Natural killer cell (primary cell): Measurements from ENCODE around the gene PSPN. TPM values are rescaled to one million over a fixed set of nuclear protein-coding genes. Genes with fewer than 3 reads are reported as not detected.

Experiments
- ATAC-seq, 3 donors: fragments of 150-1000 bp in 2 of 3; fragments of 200-7000 bp in 1 of 3; cut with Tn5 transposase; 1 replicate in 1 of 3; 2 replicates in 2 of 3; pipeline ENCODE4 v1.10.0; 2021; ENCODE audit warnings: mild to moderate bottlenecking in 2 of 3, moderate library complexity in 2 of 3
- DNase-seq, 2 donors: peaks; one replicate each; pipeline versions ENCODE4 v3.0.0 to v3.0.0-alpha.2; 2013 to 2021; ENCODE audit warnings: mixed read lengths in 1 of 2
- H3K27ac ChIP-seq: one replicate; pipeline ENCODE4 v1.5.1; 2013; ENCODE audit warnings: mild to moderate bottlenecking, low read length
- H3K27me3 ChIP-seq: one replicate; pipeline ENCODE4 v1.6.1; 2013; ENCODE audit warnings: low read length; ENCODE audit not compliant: control insufficient read depth, insufficient read depth
- H3K36me3 ChIP-seq: one replicate; pipeline ENCODE4 v1.6.1; 2013; ENCODE audit warnings: low read length; ENCODE audit not compliant: control insufficient read depth, insufficient read depth
- H3K4me1 ChIP-seq: one replicate; pipeline ENCODE4 v1.6.1; 2013; ENCODE audit warnings: low read length; ENCODE audit not compliant: control insufficient read depth, insufficient read depth
- H3K4me3 ChIP-seq: one replicate; pipeline ENCODE4 v1.5.1; 2013; ENCODE audit warnings: low read length
- H3K9me3 ChIP-seq: one replicate; pipeline ENCODE4 v1.6.1; 2013; ENCODE audit warnings: low read length; ENCODE audit not compliant: control insufficient read depth, insufficient read depth
- H3K27ac Mint-ChIP-seq, 2 donors: one replicate each; pipeline ENCODE4 v1.8.0; 2022; ENCODE audit warnings: mild to moderate bottlenecking in 2 of 2, mixed read lengths in 2 of 2, moderate library complexity in 1 of 2
- H3K27me3 Mint-ChIP-seq, 2 donors: one replicate each; pipeline ENCODE4 v1.8.0; 2022; ENCODE audit warnings: low read depth in 2 of 2, mixed read lengths in 2 of 2
- H3K36me3 Mint-ChIP-seq: one replicate; pipeline ENCODE4 v1.8.0; 2022; ENCODE audit warnings: mixed read lengths
- H3K4me1 Mint-ChIP-seq, 2 donors: one replicate each; pipeline ENCODE4 v1.8.0; 2022; ENCODE audit warnings: mixed read lengths in 2 of 2
- H3K4me3 Mint-ChIP-seq: one replicate; pipeline ENCODE4 v1.8.0; 2022; ENCODE audit warnings: mild to moderate bottlenecking, moderate library complexity, mixed read lengths
- H3K9me3 Mint-ChIP-seq, 2 donors: one replicate each; pipeline ENCODE4 v1.8.0; 2022; ENCODE audit warnings: mixed read lengths in 2 of 2
- CTCF ChIP-seq: fragments of 200-600 bp; IDR thresholded peaks from one replicate; pipeline ENCODE4 v1.8.0; 2022; ENCODE audit warnings: antibody characterized with exemption
- WGBS: methylation state at CpG from one replicate; pipeline ENCODE4 v1.1.7; 2013; ENCODE audit warnings: missing lambda C conversion rate; ENCODE audit not compliant: insufficient coverage; 5-methylcytosine and 5-hydroxymethylcytosine counted together
- intact Hi-C: fragments of 100-400 bp; cut with micrococcal nuclease; formaldehyde crosslinking; loops from one replicate; pipeline ENCODE4 v1.14.2; 2022
- total RNA-seq, 4 donors: library from RNA; stranded (reverse); fragments of 120-200 nt in 1 of 4; gene quantifications; one replicate each; pipeline versions ENCODE4 v1.2.3 to v1.2.4, GENCODE V29; 2013 to 2022

The PSPN gene
- total RNA-seq, 3 donors from 2014 or later (not counting 1 experiment from before 2014, with no cell fraction given), result 0.82 to 1.1 (median 1.0) TPM

GRCh38 chr19:6378041-6378440 is 2.3 kb upstream of the PSPN start:
- no peak for ATAC-seq
- H3K36me3 Mint-ChIP-seq, result no peaks in the 10 kb centered on the region
- intact Hi-C loops, result no loop called here

GRCh38 chr19:6376512-6377190 is 918 bp upstream of the PSPN start:
- Mint-ChIP-seq H3K4me1 (peaks cover 6 to 16% of the 10 kb centered on the region in 2 donors), H3K9me3 (no peaks in the 10 kb centered on the region), H3K36me3 (no peaks in the 10 kb centered on the region), H3K4me3 (no peak overlapping the region), H3K27ac (no peak overlapping the region), H3K27me3 (no peaks in the 10 kb centered on the region)
- no peak for DNase-seq
- Histone ChIP-seq H3K4me3 (no peak overlapping the region), H3K4me1 (peaks cover 15% of the 10 kb centered on the region), H3K27ac (no peak overlapping the region), H3K36me3 (peaks cover 21% of the 10 kb centered on the region), H3K9me3 (no peaks in the 10 kb centered on the region), H3K27me3 (no peaks in the 10 kb centered on the region)
- TF ChIP-seq CTCF, result no peak
- no peak for ATAC-seq
- intact Hi-C loops, result no loop called here
- WGBS, result 94% methylated on average over 18 of the region's 19 CpGs

More at GRCh38 chr19:6378041-6378440, 2.3 kb upstream of the PSPN start:
- H3K36me3 ChIP-seq, result peaks cover 31% of the 10 kb centered on the region
- H3K4me3 ChIP-seq, result no peak overlapping the region
- Mint-ChIP-seq H3K9me3 (no peaks in the 10 kb centered on the region), H3K4me3 (no peak overlapping the region), H3K27me3 (no peaks in the 10 kb centered on the region), H3K27ac (no peak overlapping the region), H3K4me1 (peaks cover 0 to 8% of the 10 kb centered on the region in 2 donors)
- no peaks in the 10 kb centered on the region for H3K27me3 ChIP-seq
- H3K4me1 ChIP-seq, result peaks cover 9% of the 10 kb centered on the region
- TF ChIP-seq CTCF, result no peak
- no peaks in the 10 kb centered on the region for H3K9me3 ChIP-seq
- H3K27ac ChIP-seq, result no peak overlapping the region
- 96% methylated on average over 6 of the region's 6 CpGs for WGBS
- no peak for DNase-seq

GRCh38 chr19:6374711-6375410 is 872 bp downstream of the PSPN start:
- H3K4me3 Mint-ChIP-seq, result no peak overlapping the region
- Histone ChIP-seq H3K27ac (no peak overlapping the region), H3K27me3 (no peaks in the 10 kb centered on the region), H3K4me1 (peaks cover 15% of the 10 kb centered on the region), H3K4me3 (no peak overlapping the region), H3K9me3 (no peaks in the 10 kb centered on the region), H3K36me3 (peaks cover 3% of the 10 kb centered on the region)
- DNase-seq (no peak), ATAC-seq (no peak)
- intact Hi-C loops, result no loop called here
- no peaks in the 10 kb centered on the region for H3K27me3 Mint-ChIP-seq
- no peak overlapping the region for H3K27ac Mint-ChIP-seq
- H3K4me1 Mint-ChIP-seq, result peaks cover 8 to 18% of the 10 kb centered on the region in 2 donors
- H3K9me3 Mint-ChIP-seq, result no peaks in the 10 kb centered on the region
- H3K36me3 Mint-ChIP-seq, result no peaks in the 10 kb centered on the region
- whole genome bisulfite sequencing, result 96% methylated on average over 29 of the region's 29 CpGs
- no peak for TF ChIP-seq CTCF
